ENCODE measurements around the gene TBC1D24.

The TBC1D24 gene

DNA sequence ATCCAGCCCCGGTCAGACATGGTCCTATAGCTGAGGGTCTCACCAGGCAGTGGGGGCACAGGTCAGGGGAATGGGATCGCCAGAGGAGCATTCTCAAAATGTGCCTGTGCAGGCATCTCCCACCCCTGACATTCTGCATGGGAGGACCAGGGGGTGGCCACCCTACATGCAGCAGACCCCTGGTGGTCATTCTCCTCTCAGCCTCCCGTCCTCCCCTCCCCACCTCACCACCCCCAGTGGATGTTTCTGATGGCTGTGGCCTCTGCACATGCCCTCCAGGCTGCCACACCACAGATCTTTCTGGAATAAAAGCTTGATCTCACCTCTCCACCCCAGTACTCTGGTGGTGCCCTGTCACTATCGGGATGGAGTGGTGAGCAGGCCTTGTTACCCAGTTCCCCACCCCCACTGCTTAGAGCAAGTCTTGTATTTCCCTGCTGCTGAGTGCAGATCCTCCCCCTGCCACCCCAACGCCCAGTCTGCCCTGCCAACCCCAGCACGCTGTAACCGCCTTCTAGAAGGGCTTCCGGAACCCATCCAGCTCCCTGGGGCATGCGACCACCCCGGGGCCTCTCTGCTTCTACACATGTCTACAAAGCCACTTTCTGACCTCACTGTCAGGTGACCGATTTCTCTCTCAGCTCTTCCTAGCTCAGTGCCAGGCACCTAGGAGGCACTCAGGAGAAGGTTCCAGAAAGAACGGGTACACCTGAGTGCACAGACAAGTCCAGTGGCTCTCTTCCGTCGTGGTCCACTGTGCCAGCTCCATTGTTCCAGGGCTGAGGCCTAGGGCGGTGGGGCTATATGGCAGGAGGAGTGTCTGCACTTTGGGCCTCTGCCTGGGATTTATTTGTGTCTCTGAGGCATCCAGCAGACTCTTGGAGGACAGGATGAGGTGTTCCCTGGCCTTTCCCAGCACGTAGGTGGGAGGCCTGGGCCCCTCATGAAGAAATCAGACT is 9.3 kb downstream of the TBC1D24 start:
- no peak for DNase-seq

DNA sequence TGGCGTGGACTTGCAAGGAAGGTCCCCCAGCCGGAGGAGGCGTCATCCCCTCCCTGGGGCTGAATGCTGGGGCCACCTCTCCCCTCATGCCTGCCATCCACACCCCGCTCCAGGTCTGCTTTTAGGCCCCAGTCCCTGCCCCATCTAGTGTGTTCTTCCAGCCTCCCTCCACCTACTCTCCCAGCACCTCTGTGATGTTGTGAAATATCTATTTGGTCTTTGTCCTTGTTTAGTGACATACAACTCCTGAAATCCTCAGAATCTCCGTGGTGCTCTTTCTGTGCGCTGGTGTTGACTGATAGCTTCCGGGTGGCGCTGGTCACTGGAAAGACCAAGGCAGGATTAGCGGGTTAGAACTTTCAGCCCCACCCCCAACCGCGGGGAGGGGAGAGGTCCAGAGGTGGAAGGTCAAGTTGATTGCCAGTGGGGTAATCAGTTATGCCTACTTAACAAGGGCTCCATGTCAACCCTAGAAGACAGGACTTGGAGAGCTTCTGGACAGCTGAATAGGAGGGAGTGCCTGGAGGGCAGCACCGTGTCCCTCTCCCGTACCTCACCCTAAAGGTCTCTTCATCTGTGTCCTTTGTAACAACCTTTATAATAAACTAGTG is 10.1 kb downstream of the TBC1D24 start:
- no peak for DNase-seq

DNA sequence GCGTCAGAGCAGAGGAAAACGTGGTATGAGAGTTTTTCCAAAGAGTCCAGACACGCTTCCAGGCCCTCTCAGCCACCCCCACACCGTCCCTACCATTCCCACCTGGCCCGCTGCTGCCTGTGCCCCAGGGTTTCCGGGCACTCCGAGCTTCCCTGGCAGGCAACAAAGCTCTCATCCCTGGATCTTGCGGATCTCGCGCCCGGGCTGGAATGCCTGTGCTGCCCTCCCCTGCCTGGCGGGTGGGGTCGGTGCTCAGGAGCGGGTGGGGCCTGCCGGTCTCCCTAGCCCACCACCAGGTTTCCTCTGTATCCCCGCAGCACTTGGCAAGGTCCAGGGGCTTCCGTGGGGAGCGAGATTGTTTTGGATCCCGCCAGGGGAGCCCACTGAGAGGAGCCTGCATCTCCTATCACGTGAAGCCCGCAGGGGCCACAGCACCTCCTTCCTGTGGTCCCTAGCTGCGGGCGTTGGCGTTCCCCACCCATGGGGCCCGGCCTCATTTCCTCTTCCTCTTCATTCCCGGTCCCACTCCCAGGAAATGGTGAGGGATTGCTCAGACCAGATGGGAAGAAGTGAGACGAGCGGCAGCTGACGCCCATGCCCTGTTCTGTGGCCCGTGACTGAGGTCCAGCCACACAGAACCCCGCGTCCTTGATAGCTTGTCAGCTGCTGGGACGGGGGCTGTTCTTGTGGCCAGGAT is 11.0 kb downstream of the TBC1D24 start:
- DNase-seq = no peak

DNA sequence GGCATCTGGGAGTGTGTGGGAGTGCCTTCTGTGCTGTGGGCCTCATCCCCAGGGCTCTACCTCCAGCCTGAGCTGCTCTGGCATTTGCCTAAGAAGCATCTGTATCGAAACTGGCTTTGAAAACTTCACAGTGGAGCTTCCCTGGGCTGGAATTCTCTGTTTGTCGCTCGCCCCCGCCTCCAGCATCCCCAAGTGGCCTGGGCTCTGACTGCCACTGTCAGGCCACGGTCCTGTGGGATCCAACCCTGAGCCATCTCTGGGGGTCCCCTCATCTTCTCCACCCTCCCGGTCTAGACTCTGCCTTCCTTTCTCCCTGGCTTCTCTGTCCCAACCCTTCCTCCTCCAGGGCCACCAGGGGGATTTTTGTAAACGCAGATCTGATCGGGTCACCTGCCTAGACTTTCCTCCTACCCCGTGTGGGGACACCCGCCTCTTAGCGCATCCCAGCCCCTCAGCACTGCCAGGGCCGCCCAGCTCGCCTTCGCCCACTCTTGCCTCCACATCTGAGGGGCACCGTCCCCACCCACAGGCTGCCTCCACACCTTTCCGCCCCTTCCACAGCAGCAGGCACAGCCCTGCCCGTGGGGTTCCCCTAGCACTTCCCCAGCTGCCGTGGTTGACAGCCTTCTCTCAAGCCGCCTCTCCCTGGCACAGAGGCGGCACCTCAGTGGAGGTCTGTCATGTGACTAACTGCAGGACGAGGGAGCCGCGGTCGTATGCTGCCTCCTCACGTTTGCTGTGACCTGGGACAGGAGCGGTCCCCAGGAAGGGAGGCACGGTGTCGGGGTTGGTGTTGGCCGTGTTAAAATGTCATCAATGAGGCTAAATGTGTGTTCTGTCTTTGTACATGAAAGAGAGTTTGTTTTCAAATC is 12.0 kb downstream of the TBC1D24 start:
- DNase-seq = peak; percentile 76 to 85

DNA sequence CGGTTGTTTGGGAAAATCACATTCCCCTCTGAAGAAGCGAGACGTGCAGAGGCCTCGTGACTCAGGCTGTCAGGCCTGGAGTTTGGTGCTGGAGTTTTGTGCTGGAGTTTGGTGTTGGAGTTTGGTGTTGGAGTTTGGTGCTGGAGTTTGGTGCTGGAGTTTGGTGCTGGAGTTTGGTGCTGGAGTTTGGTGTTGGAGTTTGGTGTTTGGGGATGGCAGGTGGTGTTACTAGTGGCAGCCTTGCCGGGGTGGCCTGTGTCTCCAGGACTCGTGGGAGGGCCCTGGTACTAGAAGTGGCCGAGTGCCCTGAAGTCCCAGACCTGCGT is 12.6 kb downstream of the TBC1D24 start:
- DNase-seq = no peak

DNA sequence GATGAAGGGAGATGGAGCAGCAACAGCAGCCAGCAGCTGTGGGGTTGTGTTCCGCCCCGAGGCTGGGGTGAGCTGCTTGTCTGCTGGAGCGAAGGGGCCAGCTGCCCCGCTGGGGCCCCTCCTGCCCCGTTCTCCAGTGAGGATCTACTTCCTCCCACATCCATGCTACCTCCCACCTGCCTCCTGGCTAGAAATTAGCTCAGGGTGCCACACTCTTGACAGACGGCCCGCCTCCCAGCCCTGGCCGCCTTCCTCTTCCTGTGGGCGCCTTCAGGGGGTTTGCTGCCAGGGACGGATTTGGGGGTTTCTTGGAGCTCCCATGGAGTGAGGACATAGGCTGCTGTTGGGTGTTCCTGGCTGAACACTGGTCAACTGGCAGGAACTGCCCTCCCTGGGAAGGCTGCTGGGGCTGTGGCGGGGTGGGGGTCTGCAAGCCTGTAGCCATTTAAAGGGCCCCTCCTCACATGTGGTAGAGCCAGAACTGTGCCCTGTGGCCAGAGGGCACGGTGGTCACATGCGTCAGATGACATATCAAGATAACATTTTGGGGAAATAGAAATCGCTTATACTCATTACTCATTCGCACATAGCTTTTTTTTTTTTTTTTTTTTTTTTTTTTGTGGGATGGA is 13.1 kb downstream of the TBC1D24 start:
- DNase-seq = no peak

DNA sequence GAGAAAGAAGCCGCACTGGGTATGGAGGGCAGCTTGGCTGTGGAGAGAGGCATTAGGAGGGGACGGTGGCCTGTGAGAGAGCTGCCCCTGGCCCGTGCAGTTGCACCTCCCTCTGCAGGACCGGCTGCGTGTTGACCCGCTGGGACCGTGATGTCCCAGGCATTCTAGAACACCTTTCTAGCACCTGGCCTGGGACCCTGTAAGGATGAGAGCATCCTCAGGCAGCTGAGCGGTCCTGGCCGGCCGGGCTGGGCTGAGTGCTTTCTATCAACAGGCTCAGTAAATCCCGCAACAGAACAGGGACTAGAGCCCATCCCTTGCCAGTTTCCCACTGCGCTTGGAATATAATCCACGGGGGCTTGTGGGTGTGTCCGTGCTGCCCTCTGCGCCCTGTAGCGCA is 14.7 kb downstream of the TBC1D24 start:
- DNase-seq = no peak

DNA sequence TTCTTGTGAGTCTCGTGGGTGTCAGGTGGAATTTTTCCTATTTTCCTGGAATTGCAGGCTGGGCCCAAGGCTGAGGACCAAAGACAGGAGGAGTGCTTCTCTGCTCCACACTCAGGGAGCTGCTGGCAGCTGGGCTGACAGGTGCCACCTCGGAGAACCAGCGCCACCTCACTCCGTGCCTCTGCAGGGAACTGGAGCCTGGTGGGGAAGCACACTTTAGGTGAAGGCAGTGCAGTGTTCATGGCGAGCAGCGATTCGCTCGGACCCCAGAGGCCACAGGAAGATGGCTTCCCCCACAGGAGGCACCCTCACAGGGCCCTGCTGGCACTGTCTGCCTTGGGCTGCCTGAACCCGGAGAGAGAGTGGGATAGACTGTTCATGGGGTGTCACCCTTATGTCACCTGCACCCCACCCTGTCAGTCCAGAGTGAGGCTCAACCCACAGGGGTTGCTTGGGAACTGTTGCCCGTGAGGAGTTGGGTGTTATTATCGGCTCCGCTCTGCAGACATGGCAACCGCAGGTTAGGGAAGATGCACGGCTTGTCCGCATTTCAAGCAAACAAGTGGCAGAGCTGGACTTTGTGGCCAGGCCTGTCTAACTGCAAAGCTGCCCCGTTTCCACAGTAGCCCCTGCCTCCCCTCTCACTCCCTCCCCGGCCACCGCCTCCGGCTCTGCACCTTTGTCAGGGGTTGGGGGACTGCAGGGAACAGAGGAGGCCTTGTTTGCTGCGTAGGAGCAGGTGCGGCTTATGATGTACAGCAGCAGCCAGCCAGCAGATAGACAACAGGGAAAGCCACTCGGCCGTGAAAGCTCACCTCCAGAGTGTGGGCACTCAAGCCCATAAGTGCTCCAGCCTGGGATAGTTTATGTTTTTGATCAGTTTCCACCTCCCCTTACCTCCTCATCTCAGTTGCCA is 15.5 kb downstream of the TBC1D24 start:
- DNase-seq = no peak

DNA sequence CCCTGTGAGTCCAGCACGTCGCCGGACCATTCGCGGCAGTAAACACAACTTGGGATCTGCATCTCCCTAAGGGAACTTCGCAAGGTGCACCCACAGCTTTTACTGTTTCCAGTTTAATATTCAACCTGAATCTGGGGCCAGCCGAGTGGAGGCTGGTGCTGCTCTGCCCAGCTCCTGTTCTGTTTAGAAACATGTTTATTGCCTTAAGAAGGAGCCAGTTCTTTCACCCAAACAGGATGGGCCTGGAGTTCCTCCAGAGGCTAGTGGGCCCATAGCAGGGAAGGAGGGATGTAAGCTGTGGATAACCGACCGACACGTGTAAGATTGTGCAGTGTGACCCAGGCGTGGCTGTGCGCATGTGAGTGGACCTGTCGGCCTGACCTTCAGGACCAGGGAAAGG is 17.4 kb downstream of the TBC1D24 start:
- no peak for DNase-seq

DNA sequence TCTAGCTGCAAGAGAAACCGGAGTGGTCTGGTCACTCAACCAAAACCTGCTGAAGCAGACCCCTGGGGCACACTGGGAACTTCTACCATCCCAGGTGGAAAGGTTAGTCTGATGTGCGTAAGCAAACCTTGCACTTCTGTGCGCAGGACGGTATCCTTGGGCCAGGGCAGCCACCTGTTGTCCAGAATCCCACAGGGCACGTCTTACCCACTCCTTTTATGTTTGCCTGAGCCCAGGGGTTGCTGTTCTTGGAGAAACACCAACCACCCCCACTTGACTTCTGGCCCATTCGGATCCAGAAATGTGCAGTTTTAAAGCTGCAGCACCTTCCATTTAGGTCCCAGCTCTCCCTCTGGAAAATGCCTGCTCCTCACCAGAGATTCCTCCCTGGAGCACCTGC is 18.7 kb downstream of the TBC1D24 start:
- no peak for DNase-seq

DNA sequence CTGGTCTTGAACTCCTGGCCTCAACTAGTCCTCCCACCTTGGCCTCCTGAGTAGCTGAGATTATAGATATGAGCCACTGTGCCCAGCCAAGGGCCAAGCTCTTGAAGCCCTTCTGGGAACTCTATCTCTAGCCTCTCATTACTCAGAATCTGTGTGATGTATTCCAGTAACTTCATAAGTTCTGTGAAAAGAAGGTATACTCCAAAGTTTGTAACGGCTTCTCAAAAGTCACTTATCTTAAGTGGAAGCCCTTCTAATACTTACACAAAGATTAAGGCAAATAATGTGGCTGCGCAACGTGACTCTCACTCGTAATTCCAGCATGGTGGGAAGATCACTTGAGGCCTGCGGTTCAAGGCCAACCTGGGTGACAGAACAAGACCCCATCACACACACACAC is 19.7 kb downstream of the TBC1D24 start:
- no peak for DNase-seq

DNA sequence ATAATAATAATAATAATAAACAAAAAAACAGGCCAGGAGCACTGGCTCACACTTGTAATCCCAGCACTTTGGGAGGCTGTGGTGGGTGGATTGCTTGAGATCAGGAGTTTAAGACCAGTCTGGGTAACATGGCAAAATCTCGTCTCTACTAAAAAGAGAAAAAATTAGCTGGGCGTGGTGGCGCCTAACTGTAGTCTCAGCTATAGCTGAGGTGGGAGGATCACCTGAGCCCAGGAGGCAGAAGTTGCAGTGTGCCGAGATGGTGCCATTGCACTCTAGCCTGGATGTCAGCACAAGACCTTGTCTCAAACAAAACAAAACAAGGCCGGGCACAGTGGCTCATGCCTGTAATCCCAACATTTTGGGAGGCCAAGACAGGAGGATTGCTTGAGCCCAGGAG is 20.1 kb downstream of the TBC1D24 start:
- no peak for DNase-seq

DNA sequence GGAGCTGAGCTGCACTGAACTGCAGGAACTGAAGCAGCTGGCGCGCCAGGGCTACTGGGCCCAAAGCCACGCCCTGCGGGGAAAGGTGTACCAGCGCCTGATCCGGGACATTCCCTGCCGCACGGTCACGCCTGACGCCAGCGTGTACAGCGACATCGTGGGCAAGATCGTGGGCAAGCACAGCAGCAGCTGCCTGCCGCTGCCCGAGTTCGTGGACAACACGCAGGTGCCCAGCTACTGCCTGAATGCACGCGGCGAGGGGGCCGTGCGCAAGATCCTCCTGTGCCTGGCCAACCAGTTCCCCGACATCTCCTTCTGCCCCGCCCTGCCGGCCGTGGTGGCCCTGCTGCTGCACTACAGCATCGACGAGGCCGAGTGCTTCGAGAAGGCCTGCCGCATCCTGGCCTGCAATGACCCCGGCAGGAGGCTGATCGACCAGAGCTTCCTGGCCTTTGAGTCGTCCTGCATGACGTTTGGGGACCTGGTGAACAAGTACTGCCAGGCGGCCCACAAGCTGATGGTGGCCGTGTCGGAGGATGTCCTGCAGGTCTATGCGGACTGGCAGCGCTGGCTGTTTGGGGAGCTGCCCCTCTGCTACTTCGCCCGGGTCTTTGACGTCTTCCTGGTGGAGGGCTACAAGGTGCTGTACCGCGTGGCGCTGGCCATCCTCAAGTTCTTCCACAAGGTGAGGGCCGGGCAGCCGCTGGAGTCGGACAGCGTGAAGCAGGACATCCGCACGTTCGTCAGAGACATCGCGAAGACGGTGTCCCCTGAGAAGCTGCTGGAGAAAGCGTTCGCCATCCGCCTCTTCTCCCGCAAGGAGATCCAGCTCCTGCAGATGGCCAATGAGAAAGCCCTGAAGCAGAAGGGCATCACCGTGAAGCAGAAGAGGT is 21.5 kb downstream of the TBC1D24 start:
- DNase-seq = no peak

DNA sequence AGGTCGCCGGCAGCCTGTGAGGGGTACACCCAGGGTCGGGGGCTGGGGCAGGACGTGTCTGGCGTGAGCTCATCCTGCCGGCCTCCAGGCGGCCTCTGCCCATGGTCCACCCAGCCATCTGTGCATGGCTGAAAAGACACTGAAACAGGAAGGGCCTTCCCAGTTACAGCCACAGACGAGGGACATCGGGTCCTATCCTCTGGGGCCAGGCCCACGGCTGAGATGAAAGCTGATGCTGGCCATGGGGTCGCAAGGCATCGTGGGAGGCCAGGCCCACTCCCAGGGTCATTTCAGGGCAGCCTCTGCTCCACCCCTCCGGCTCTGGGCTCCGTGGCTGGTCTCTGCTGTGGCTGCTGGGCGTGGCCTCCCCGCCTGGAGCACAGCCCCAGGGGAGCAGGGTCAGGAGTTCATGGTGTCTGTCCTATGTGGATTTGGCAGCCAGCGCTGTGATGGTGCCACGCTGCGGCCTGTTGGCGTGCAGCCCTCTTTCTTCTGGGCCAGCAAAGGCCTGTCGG is 22.2 kb downstream of the TBC1D24 start:
- no peak for DNase-seq

DNA sequence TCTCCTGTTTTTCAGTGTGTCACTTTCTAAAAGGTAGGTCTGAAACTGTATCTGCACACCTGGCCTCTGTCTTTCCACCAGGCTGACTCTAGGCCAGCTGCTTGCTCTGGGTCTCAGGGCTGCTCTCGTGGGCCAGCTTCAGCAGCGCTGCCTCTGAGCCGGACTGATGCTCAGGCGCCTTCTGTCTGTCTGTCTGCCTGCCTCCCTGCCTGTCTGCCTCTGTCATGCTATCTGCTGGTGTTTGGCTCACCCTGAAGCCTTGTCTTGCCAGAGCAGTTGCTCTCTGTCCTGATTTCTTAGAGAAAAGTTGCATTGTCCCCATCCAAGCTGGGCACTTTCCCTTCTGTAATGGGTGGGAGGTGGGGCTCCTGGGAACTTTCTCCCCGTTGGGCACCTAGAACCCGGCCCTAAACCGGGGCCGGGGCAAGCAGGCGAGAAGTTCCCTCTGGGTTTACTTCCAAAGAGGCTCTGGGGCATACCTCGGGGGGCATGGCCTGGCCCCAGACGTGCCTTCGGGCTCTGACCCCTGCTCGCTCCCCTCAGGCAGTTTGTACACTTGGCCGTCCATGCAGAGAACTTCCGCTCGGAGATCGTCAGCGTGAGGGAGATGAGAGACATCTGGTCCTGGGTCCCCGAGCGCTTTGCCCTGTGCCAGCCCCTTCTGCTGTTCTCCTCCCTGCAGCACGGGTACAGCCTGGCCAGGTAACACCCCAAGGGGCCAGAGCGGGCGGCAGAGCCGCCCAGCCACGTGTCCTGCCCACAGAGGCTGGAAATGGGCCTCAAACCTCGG is 23.0 kb downstream of the TBC1D24 start:
- DNase-seq = no peak

DNA sequence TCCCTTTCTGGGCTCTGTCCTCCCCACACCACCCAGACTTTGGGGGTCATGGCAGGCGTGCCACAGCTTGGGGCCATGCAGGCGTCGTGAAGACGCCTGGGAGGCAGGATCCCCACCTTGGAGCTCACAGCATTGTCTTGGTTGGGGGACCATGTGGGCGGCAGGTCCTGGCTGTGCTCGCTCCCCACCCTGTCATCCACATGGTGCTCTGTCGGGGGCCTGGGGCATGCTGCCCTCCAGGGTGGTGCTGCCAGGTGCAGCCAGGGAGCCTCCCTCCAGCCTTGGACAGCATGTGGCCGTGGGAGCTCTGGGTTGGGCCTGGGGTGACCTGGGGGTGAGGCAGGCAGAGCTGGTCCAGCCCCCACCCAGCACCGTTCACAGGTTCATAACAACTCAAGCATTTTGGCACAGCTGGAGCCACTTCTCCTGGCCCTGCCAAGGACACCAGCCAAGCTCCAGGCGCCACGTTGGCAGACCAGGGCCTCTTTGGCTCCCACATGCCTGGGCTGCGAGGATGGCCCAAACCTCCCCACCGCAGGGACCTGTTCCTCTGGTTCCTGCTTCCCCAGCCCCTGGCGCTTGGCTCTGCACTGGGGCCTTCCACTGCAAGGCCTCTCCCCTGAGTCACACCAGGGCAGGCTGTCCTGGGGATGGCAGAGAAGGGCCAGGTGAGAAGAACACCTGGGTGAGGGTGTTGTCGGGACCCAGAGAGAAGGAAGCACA is 23.8 kb downstream of the TBC1D24 start:
- DNase-seq = no peak

DNA sequence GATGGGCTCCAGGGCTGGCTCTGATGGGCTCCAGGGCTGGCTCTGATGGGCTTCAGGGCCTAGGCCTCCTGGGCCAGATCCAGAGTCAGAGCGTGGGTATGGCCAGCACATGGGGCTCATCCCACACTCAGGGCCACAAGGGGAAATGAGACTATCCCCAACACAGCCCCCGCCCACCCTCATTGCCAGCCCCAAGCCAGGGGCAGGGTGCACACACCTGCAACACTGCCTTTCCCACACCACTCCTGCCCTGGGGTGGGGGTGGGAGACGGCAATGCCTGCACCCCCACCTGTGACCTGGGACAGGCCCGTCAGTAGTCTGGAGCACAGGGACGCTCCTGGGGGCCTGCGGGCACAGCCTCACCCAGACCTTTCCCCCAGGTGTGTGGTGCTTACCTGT is 24.5 kb downstream of the TBC1D24 start:
- DNase-seq = no peak

DNA sequence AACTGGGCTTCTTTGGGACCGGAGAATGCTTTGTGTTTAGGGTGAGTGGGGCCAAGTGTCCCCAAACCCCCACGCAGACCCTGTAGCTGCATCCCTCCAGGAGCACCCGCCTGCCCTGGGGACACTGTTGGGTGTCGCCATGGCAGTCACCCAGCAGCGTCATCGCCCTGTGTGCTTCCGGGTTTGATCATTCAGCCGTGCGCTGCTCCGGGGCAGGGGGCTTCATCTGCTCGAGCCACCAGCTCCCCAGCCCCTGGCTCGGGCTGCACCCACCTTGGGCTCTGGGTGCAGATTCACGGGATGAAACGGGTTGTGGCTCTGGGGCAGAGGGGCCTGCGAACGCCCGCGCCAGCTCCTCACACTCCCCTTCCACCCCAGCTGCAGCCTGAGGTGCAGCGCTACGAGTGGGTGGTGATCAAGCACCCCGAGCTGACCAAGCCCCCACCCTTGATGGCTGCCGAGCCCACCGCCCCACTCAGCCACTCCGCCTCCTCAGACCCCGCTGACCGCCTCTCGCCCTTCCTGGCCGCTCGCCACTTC is 25.0 kb downstream of the TBC1D24 start:
- no peak for DNase-seq
